Uterus (tissue), 4 donors: ENCODE data around the gene SIDT1. TPM values are rescaled to one million over a fixed set of nuclear protein-coding genes. Genes with fewer than 3 reads are reported as not detected.

Experiments
- DNase-seq, 2 donors: peaks; one replicate each; pipeline ENCODE4 v3.0.0-alpha.2; 2019 to 2020
- H3K27ac ChIP-seq, 2 donors: fragments of 200-600 bp; sonication (generic); 1 replicate in 1 of 2; 2 replicates in 1 of 2; pipeline ENCODE4 v1.5.1; 2016 to 2018
- H3K27me3 ChIP-seq, 2 donors: fragments of 200-600 bp; sonication (generic); one replicate each; pipeline ENCODE4 v1.5.1; 2018 to 2019; ENCODE audit warnings: control low read depth in 1 of 2
- H3K36me3 ChIP-seq, 2 donors: fragments of 200-600 bp; sonication (generic); one replicate each; pipeline ENCODE4 v1.5.1; 2019; ENCODE audit warnings: control low read depth in 1 of 2
- H3K4me1 ChIP-seq, 2 donors: fragments of 200-600 bp; sonication (generic); one replicate each; pipeline ENCODE4 v1.5.1; 2018 to 2019; ENCODE audit warnings: control low read depth in 1 of 2
- H3K4me3 ChIP-seq, 2 donors: fragments of 200-600 bp; sonication (generic); 1 replicate in 1 of 2; 2 replicates in 1 of 2; pipeline ENCODE4 v1.5.1; 2018 to 2019; ENCODE audit warnings: mild to moderate bottlenecking in 1 of 2
- H3K9me3 ChIP-seq, 2 donors: fragments of 200-600 bp; sonication (generic); one replicate each; pipeline ENCODE4 v1.5.1; 2019; ENCODE audit warnings: control low read depth in 1 of 2
- CTCF ChIP-seq, 4 experiments: fragments of 200-600 bp in 2 of 4; fragments of 450-650 bp in 2 of 4; sonication (generic) in 2 of 4; IDR thresholded peaks; one replicate each; pipeline ENCODE4 v1.5.1; 2016 to 2019; ENCODE audit warnings: antibody characterized with exemption in 4 of 4, mild to moderate bottlenecking in 2 of 4, moderate library complexity in 1 of 4
- POLR2A ChIP-seq, 2 donors: fragments of 450-650 bp; IDR thresholded peaks; one replicate each; pipeline ENCODE4 v1.6.1; 2016; ENCODE audit warnings: antibody characterized with exemption in 2 of 2, mild to moderate bottlenecking in 1 of 2, moderate library complexity in 1 of 2
- intact Hi-C: fragments of 100-400 bp; cut with DNase I; formaldehyde crosslinking; loops from one replicate; pipeline ENCODE4 v1.15.1; 2023; ENCODE audit warnings: low total_unique reads
- total RNA-seq, 4 donors: library from RNA; depleted of rRNA in 3 of 4; stranded (reverse); fragments of >200 nt in 3 of 4; gene quantifications; one replicate each; pipeline versions ENCODE4 v1.1.0 to v1.2.4, GENCODE V29; 2014 to 2023
- donor health status: DM: yes; HTN: yes; CAD: no.

The SIDT1 gene
- total RNA-seq, 4 donors from 2014 or later, result 1.8 to 3.7 TPM; not detected in 2

- Histone ChIP-seq H3K27me3 (peaks cover 0 to 6% of the 10 kb centered on the region in 2 donors), H3K36me3 (no peaks in the 10 kb centered on the region), H3K4me1 (no peaks in the 10 kb centered on the region), H3K9me3 (no peaks in the 10 kb centered on the region), H3K27ac (no peak overlapping the region), H3K4me3 (no peak overlapping the region)
- no peak for DNase-seq
- intact Hi-C loops, result no loop called here
- TF ChIP-seq POLR2A (IDR thresholded peaks at IDR 0.05) (no peak), CTCF (IDR thresholded peaks at IDR 0.05) (no peak)
These were observed 4.8 kb downstream of the SIDT1 start for GRCh38 chr3:113537155-113537554.

GRCh38 chr3:113541519-113541918, 9.2 kb downstream of the SIDT1 start:
- Histone ChIP-seq H3K4me1 (no peaks in the 10 kb centered on the region), H3K4me3 (no peak overlapping the region), H3K27me3 (no peaks in the 10 kb centered on the region), H3K9me3 (no peaks in the 10 kb centered on the region), H3K36me3 (no peaks in the 10 kb centered on the region), H3K27ac (no peak overlapping the region)
- no peak for TF ChIP-seq POLR2A (IDR thresholded peaks at IDR 0.05)
- DNase-seq, result no peak
- intact Hi-C loops, result no loop called here

- no peak for DNase-seq
- H3K27me3 ChIP-seq, result no peaks in the 10 kb centered on the region
- intact Hi-C loops, result no loop called here
- no peaks in the 10 kb centered on the region for H3K36me3 ChIP-seq
- H3K9me3 ChIP-seq, result peaks cover 0 to 2% of the 10 kb centered on the region in 2 donors
- no peaks in the 10 kb centered on the region for H3K4me1 ChIP-seq
- H3K4me3 ChIP-seq, result no peak overlapping the region
- no peak overlapping the region for H3K27ac ChIP-seq
- TF ChIP-seq POLR2A (IDR thresholded peaks at IDR 0.05), result no peak
- TF ChIP-seq CTCF (IDR thresholded peaks at IDR 0.05), result no peak
These were observed 13.2 kb downstream of the SIDT1 start for GRCh38 chr3:113545594-113545993.

GRCh38 chr3:113546414-113546893, 14.1 kb downstream of the SIDT1 start:
- intact Hi-C loops, result no loop called here
- TF ChIP-seq CTCF (IDR thresholded peaks at IDR 0.05) (no peak), POLR2A (IDR thresholded peaks at IDR 0.05) (no peak)

GRCh38 chr3:113548501-113548900, 16.1 kb downstream of the SIDT1 start:
- no peaks in the 10 kb centered on the region for H3K27me3 ChIP-seq
- H3K9me3 ChIP-seq, result peaks cover 0 to 2% of the 10 kb centered on the region in 2 donors
- TF ChIP-seq CTCF (IDR thresholded peaks at IDR 0.05) (no peak), POLR2A (IDR thresholded peaks at IDR 0.05) (no peak)
- intact Hi-C loops, result no loop called here
- H3K36me3 ChIP-seq, result no peaks in the 10 kb centered on the region
- DNase-seq, result no peak
- H3K4me3 ChIP-seq, result no peak overlapping the region
- H3K4me1 ChIP-seq, result no peaks in the 10 kb centered on the region
- no peak overlapping the region for H3K27ac ChIP-seq

More at GRCh38 chr3:113546414-113546893, 14.1 kb downstream of the SIDT1 start:
- H3K4me1 ChIP-seq, result no peaks in the 10 kb centered on the region
- H3K36me3 ChIP-seq, result no peaks in the 10 kb centered on the region
- no peak for DNase-seq
- no peak overlapping the region for H3K27ac ChIP-seq
- no peak overlapping the region for H3K4me3 ChIP-seq
- no peaks in the 10 kb centered on the region for H3K27me3 ChIP-seq
- peaks cover 0 to 2% of the 10 kb centered on the region in 2 donors for H3K9me3 ChIP-seq

GRCh38 chr3:113551820-113552219, 19.5 kb downstream of the SIDT1 start:
- Histone ChIP-seq H3K4me3 (no peak overlapping the region), H3K9me3 (peaks cover 0 to 2% of the 10 kb centered on the region in 2 donors), H3K4me1 (no peaks in the 10 kb centered on the region), H3K27ac (no peak overlapping the region), H3K27me3 (no peaks in the 10 kb centered on the region), H3K36me3 (no peaks in the 10 kb centered on the region)
- intact Hi-C loops, result no loop called here
- no peak for TF ChIP-seq CTCF (IDR thresholded peaks at IDR 0.05)
- TF ChIP-seq POLR2A (IDR thresholded peaks at IDR 0.05), result no peak
- DNase-seq, result no peak
